GM19351 (cell line): Measurements from ENCODE around the gene ZBTB40.

Experiments used
- ATAC-seq: cut with Tn5 transposase; IDR thresholded peaks from one replicate; pipeline ENCODE4 v1.9.1; 2021; ENCODE audit warnings: mild to moderate bottlenecking, moderate library complexity; ENCODE audit not compliant: unreplicated experiment

Gene ZBTB40

GRCh38 chr1:22451702-22452480 lies at the start of gene ZBTB40:
TSS of gene ZBTB40 (plus strand) at chr1:22451851. CDS start at chr1:22489949, 38,098 bp downstream.
- peak; percentile 86 for ATAC-seq

DNA sequence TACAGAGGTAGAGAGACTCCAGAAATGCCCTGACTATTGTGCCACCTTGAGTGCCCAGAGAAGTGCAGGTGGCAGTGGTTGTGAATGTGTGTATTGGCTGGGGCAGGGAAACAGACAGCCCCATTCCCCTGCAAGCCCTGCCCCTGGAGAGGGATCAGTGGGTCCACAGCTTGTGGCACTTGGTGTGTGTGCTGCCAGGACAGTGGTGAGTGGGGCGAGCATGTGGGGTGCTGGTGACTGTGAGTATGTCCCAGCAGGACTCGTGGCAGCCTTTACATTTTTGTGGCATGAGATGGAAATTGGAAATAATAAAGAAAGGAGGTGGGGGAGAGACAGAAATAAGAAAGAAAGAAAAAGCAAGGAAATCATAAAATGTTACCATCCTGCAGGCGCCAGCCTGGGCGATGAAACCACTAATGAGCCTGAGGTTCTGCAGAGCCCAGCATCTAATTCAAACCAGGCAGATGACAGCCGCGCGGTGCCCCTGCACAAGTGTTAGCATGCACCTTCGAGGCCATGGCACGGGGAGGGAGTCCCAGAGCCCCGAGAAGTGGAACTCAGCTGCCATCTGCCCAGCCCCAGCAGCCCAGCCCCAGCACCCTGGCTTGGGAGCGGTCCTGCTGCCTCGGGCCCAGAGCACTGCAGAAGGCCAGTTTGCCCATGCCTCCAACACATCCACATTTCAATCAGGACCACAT lies 49.1 kb upstream of the ZBTB40 start:
- ATAC-seq, result no peak

DNA sequence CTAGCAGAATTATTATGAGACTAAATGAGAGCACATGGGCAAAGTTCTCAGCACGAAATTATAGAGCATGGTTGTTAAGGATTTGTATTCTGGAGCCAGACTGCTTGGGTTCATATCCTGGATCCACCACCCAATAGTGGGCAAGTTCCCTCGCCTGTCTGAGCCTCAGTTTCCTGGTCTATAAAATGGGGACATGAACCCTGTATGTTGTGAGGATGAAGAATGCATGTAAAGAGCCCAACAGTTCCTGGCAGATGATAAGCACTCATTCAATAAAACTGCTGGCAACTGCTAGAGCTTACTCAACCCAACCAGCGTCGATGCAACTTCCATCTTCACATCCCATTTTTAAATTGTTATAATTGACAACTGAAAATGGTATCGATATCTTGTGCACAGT lies 47.2 kb upstream of the ZBTB40 start:
- no peak for ATAC-seq

- ATAC-seq, result no peak
These were observed 44.7 kb upstream of the ZBTB40 start for GRCh38 chr1:22406722-22407495.

GRCh38 chr1:22408230-22408629 lies 43.4 kb upstream of the ZBTB40 start:
- no peak for ATAC-seq

GRCh38 chr1:22410401-22410800 lies 41.2 kb upstream of the ZBTB40 start:
- ATAC-seq, result no peak

GRCh38 chr1:22410928-22411495 lies 40.6 kb upstream of the ZBTB40 start:
- no peak for ATAC-seq

DNA sequence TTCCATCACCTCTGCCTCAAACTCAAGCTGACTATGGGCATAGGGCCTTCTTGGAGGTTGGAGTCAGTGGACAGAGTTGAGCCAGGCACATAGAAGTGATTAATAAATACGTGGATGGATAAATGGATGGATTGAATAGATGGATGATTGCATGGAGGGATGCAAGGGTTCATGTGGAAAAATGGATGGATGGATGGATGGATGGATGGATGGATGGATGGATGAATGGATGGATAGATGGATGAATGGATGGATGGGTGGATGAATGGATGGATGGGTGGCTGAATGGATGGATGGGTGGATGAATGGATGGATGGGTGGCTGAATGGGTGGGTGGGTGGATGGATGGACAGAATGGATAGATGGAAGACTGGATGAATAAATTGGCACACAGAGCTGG lies 40.1 kb upstream of the ZBTB40 start:
- ATAC-seq, result no peak

DNA sequence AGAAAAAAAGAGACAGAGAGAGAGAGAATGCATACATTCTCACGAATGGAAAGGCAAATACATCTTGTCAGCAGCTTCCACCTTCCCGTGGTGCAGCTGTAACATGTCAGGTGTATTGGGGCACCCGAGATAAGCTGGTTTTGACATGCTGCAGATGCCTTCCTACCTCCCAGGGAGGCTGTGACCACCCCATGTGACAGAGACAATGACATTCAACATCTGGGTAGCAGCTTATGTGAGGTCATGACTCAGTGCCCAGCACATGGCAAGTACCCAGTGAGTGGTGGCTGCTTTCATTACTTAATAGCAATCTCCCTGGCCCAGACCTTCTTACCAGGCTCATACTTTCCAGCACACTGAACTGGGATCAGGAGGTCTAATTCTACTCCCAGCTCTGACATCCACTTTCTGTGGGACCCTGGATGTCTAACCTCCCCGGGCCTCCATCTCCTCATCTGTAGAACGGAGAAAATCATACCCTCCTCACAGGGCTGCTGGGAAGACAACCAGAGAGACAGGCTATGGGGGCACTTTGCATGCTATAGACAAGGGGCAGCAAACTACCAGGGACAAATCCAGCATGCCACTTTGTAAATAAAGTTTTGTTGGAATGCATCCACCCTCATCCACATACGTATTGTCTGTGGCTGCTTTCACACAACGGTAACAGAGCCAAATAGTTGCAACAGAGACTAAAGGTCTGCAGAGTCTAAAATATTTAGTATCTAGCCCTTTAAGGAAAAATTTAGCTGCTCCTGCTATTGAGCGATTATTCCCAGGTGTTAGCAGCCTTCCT lies 38.5 kb upstream of the ZBTB40 start:
- no peak for ATAC-seq

- no peak for ATAC-seq
These were observed 37.9 kb upstream of the ZBTB40 start for GRCh38 chr1:22413799-22414198.

GRCh38 chr1:22414244-22414751 lies 37.4 kb upstream of the ZBTB40 start:
- ATAC-seq, result no peak

DNA sequence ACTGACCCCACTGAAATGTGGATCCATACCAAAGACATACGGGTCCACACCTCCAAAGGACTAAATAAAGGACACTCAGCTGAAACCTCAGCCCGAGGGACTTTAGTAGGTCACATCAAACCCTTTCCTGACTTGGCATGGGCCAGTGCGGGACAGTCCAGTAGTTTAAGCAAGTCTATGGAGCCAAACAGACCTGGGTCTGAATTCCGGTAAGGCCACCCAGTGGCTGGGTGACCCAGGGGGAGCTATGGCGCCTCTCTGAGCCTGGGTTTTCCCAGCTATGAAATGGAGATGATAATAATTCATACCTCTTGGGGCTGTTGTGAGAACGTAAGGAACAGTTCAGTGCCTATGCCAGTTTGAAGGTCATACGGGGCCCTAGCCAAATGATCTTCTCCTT lies 36.2 kb upstream of the ZBTB40 start:
- ATAC-seq, result no peak

GRCh38 chr1:22416555-22417454 lies 34.8 kb upstream of the ZBTB40 start:
- ATAC-seq, result no peak

DNA sequence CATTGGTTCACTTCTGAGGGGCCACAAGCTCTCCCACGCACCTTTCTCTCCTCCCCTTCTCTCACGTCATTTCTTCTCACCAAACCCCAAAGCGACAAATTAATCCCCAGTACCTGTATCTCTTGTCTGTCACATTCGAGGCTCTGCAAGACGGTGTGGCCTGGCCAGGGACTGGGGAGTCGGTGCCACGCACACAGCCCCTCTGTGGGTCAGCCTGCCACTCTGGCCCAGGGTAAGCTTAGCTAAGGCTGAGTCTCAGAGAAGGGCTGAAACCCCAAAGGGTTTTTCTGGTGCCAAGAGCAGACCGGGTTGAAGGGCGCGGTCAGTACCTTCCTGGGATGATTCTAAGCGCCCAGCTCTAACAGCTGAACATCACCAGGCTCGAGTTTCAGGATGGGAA lies 34.2 kb upstream of the ZBTB40 start:
- ATAC-seq, result no peak

DNA sequence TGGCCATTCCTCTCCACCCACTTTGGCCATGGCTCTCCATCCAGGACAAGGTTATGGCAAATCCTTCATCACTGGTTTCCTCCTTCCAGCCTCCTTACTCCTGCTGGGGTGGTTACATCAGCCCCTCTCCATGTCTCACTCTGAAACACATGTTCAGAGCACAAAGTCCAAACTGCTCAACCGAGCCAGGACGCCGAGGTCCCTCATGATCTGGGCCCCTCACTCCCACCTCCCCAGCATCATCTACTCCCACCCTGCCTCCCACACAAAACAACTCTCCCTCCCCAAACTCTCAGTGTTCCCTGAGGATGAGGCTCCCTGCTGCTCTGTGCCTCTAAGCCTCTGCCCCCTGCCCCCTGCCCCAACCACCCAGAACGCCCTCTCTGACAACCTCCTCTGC lies 33.3 kb upstream of the ZBTB40 start:
- no peak for ATAC-seq

GRCh38 chr1:22418933-22419382 lies 32.7 kb upstream of the ZBTB40 start:
- no peak for ATAC-seq

- ATAC-seq, result no peak
These were observed 31.1 kb upstream of the ZBTB40 start for GRCh38 chr1:22420455-22421053.

DNA sequence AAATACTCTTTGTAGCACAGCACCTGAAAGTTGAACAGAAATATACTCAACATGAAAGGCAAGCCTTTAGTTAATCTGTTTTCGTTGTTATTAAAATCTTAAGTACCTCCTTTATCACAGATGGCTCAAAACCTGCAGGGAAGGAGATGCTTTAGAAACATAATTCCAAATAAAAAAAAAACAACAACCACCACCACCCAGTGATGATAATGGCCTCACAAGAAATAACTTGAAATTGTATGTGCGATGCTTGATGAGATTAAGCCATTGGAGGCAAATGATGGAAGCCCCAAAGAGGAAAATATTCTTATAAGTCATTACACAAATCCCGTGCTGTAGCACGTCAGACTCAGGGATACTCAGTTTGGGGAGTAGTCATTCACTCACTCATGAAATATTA lies 24.9 kb upstream of the ZBTB40 start:
- no peak for ATAC-seq

GRCh38 chr1:22428672-22429071 lies 23.0 kb upstream of the ZBTB40 start:
- peak; percentile 48 for ATAC-seq
